Stimulated activated naive CD4-positive, alpha-beta T cell (primary cell): Measurements from ENCODE around the gene TAS2R1.
"Not testable (repeated sequence)": the region's sequence is repeated elsewhere in the genome, so short reads cannot be mapped to it uniquely, and the experiment has no call there.

Experiments
- DNase-seq, 6 experiments: peaks; one replicate each; lab custom pipeline; 2025; lab: John Stamatoyannopoulos, UW

Gene TAS2R1

GRCh38 chr5:9622971-9623421 lies 7.2 kb downstream of the TAS2R1 start:
- no peak for DNase-seq

GRCh38 chr5:9621379-9621903 lies 8.7 kb downstream of the TAS2R1 start:
- DNase-seq: no peak

GRCh38 chr5:9619331-9620092 lies 10.6 kb downstream of the TAS2R1 start:
- no peak for DNase-seq

GRCh38 chr5:9617739-9618504 lies 12.2 kb downstream of the TAS2R1 start:
- DNase-seq: no peak

GRCh38 chr5:9617221-9617620 lies 12.9 kb downstream of the TAS2R1 start:
- no peak for DNase-seq

- DNase-seq: no peak
Measured at GRCh38 chr5:9615331-9615730, 14.8 kb downstream of the TAS2R1 start.

DNA sequence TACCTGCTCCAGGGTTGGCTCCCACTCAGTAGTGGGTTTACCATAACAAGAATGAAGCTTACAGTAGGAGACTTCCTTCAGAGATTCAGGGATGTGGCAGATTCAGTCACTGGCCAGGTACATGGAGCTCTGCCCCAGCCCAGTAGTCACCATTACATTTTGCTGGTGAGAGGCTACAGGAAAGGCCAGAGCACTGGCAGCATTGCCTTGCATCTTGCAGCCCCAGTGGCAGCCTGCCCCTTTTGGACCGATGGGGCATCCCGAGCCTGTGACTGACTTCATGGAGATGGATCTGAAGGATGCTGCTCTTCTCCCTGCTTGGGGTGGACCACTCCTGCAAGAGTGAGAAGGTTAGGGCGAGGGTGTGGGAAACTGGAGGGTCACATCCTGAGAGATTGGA lies 16.8 kb downstream of the TAS2R1 start:
- DNase-seq: no peak

GRCh38 chr5:9610969-9611368 lies 19.2 kb downstream of the TAS2R1 start:
- DNase-seq: no peak

GRCh38 chr5:9610364-9610763 lies 19.8 kb downstream of the TAS2R1 start:
- DNase-seq: no peak

- no peak for DNase-seq
Measured at GRCh38 chr5:9608093-9608492, 22.1 kb downstream of the TAS2R1 start.

DNA sequence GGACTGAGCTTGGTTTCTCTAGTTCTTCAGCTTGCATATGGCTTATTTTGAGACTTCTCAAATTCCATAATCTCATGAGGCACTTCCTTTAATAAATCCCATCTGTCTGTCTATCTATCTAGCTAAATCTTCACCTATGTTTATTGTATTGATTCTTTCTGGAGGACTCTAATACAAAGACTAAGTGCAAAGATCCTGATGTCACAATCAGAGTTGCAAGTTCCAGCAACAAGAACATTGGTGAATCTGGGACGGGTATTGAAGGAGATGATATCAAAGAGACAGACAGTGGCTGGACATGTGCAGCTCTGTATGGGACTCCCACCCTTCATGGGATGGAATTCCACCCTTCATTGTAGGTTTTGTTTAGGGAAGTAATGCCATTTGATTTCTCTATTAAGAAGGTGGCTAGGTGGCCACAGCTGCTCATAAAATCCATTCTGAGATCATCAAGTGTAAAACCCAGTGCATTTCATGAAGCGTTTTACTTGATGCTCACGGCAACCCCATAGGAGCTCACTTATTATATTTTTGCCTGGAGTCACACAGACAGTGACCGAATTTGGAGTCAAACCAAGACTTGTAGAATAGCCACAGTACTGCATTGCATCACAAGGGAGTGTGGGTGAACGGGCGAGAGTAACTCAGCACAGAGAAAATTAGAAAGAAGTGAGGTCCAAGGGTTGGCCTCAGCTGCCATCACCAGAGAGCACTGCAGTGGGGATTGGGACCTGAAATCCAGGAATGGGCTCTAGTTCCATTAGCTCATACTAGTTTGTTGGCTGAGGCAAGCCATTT lies 24.9 kb downstream of the TAS2R1 start:
- no peak for DNase-seq

- DNase-seq: no peak
Measured at GRCh38 chr5:9604416-9604815, 25.7 kb downstream of the TAS2R1 start.

DNA sequence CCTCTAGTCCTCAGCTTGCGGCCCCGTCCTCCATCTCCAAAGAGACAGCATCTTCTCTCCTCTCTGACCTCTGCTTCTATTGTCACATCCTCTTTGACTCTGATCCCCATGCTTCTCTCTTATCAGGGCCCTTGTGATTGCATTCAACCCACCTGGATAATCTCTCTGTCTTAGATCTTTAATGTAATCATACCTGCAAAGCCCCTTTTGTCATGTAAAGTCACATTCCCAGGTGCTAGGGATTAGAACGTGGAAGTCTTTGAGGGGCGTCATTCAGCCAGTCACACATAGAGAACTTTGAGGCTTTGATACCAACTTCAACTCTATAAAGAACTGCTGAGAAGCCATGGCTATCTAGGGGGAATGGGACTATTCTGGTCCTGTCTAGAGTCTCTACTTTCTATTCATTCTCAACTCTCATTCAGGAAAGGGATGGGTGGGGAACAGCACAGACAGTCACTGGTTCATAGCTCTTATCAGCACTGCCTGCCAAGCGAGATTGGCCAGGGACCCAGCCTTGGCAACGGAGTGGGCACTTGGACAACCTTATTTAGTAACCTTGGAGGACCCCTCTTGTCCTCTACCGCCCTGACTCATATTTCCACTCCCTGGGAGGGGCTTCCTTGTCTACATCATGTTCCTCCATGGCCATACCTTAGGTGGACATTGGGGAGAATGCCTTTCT lies 29.0 kb downstream of the TAS2R1 start:
- DNase-seq: no peak

DNA sequence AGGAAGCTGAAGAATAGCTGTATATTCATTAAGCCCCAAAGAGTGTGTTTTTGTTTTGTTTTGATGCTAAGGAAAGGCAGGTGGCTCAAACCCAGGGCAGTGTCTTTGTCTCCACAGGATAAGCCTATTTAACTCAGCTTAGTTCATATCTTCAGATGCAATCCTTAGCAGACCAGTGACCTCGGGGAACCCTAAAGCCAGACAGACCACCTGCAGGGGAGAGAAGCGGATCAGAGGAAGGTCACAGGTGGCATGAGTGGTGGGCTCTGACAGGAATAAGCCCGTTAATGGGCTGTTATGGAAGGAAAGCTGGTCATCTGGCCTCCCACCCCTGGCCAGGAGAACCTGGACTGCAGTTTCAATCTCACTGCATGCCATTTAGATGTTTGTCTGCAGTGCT lies 30.8 kb downstream of the TAS2R1 start:
- no peak for DNase-seq

GRCh38 chr5:9598329-9598728 lies 31.8 kb downstream of the TAS2R1 start:
- DNase-seq: not testable (repeated sequence)

GRCh38 chr5:9597322-9597721 lies 32.8 kb downstream of the TAS2R1 start:
- not testable (repeated sequence) for DNase-seq

GRCh38 chr5:9596824-9597223 lies 33.3 kb downstream of the TAS2R1 start:
- no peak for DNase-seq

- DNase-seq: no peak
Measured at GRCh38 chr5:9596171-9596780, 33.9 kb downstream of the TAS2R1 start.

DNA sequence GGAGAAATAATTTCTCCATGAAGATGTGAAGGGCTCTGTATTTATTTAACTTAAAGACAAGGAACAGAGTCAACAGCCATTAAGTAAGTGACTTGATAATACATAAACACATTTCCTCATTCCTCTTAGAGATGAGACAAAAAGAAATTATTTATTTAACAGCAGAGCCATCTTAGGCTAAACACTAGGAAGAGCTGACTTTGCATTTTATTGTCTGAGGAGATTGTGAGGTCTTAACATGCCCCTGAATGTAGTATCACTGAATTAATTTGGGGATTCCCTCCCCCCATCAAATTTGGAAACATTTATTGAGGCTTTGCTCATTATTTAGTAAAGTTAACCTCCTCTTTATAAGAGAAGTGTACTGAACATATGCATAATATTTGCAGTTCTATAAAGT lies 35.2 kb downstream of the TAS2R1 start:
- no peak for DNase-seq

- no peak for DNase-seq
Measured at GRCh38 chr5:9589049-9589835, 40.9 kb downstream of the TAS2R1 start.
